Kidney (tissue), 14 donors: ENCODE results near the gene GNS. TPM values are rescaled to one million over a fixed set of nuclear protein-coding genes. Genes with fewer than 3 reads are reported as not detected.
A peak's percentile ranks its signal among the peaks of the same experiment; 100 is the strongest.

Source experiments
- DNase-seq, 5 donors: peaks; one replicate each; pipeline ENCODE4 v3.0.0-alpha.2; 2013 to 2020
- FAIRE-seq: peaks from 2 replicates; lab custom pipeline; 2012; peaks lifted over from hg19 to GRCh38; lab: Jason Lieb, UNC
- H3K27ac ChIP-seq, 2 donors: one replicate each; pipeline ENCODE4 v1.7.0; 2013; ENCODE audit warnings: low read depth in 2 of 2, low read length in 2 of 2, inconsistent platforms in 1 of 2
- H3K27me3 ChIP-seq: one replicate; pipeline ENCODE4 v1.7.1; 2013; ENCODE audit warnings: low read length, inconsistent platforms; ENCODE audit not compliant: control insufficient read depth, insufficient read depth
- H3K36me3 ChIP-seq, 3 donors: one replicate each; pipeline versions ENCODE4 v1.7.0 to v1.7.1; 2013; ENCODE audit warnings: low read length in 3 of 3, control low read depth in 1 of 3, inconsistent platforms in 1 of 3; ENCODE audit not compliant: insufficient read depth in 3 of 3, control insufficient read depth in 2 of 3
- H3K4me1 ChIP-seq, 3 donors: one replicate each; pipeline versions ENCODE4 v1.7.0 to v1.7.1; 2013; ENCODE audit warnings: low read length in 3 of 3, inconsistent platforms in 1 of 3, low read depth in 1 of 3; ENCODE audit not compliant: control insufficient read depth in 2 of 3, insufficient read depth in 2 of 3
- H3K4me3 ChIP-seq, 3 donors: one replicate each; pipeline versions ENCODE4 v1.7.0 to v1.8.1; 2013; ENCODE audit warnings: low read length in 3 of 3, control low read depth in 1 of 3, inconsistent platforms in 1 of 3
- H3K9ac ChIP-seq, 3 donors: one replicate each; pipeline versions ENCODE4 v1.7.0 to v1.7.1; 2013; ENCODE audit warnings: low read length in 3 of 3, control low read depth in 1 of 3, inconsistent platforms in 1 of 3
- H3K9me3 ChIP-seq, 3 donors: one replicate each; pipeline versions ENCODE4 v1.7.0 to v1.7.1; 2013; ENCODE audit warnings: low read length in 3 of 3, control low read depth in 1 of 3, inconsistent platforms in 1 of 3; ENCODE audit not compliant: control insufficient read depth in 2 of 3, insufficient read depth in 1 of 3
- CTCF ChIP-seq: IDR thresholded peaks from 3 replicates; pipeline ENCODE4 v1.5.1; 2012; ENCODE audit warnings: mild to moderate bottlenecking, moderate library complexity, borderline replicate concordance; ENCODE audit not compliant: insufficient read depth; ENCODE audit errors: extremely low read depth
- intact Hi-C: fragments of 100-400 bp; cut with DNase I; formaldehyde crosslinking; loops from one replicate; pipeline ENCODE4 v1.11.1; 2022
- polyA plus RNA-seq: library from polyadenylated mRNA; stranded (reverse); fragments of 350-450 nt; fragmentation: Illumina TruSeq; extraction: RNeasy Lipid Tissue Mini Kit (QIAGEN cat#74804); gene quantifications from one replicate; pipeline ENCODE4 v1.2.3, GENCODE V29; 2014; ENCODE audit warnings: low read depth, low replicate concordance; ENCODE audit not compliant: insufficient read depth
- total RNA-seq: library from RNA; stranded (reverse); fragmentation: NEBNext Ultra II Directional; extraction: Animal tissue kit (Norgen Biotek cat#: 25700); gene quantifications from one replicate; pipeline ENCODE4 v1.2.1, GENCODE V29; 2021
- donor health status: control.
- donor health status: control.
- donor health status: control.
- donor health status: control.
- donor health status: control.
- donor health status: DM: yes; HTN: yes; CAD: no.
- donor health status: Normal renal cell carcinoma (clear cell type).

GNS gene
- total and polyA plus RNA-seq, 2 donors from 2014 or later = 108 to 215 TPM

GRCh38 chr12:64782191-64782876 lies 23.1 kb upstream of the GNS start:
- peak overlapping the region in 2 of 3 donors; percentile 65 to 67 for H3K4me3 ChIP-seq
- peak overlapping the region in 1 of 2 donors; percentile 74 for H3K27ac ChIP-seq
- no peaks in the 10 kb centered on the region for H3K36me3 ChIP-seq
- H3K9ac ChIP-seq = peak overlapping the region in 1 of 3 donors; percentile 59
- FAIRE-seq (no peak), DNase-seq (peak in 1 of 5 donors; percentile 33)
- TF ChIP-seq CTCF = no peak
- peaks cover 0 to 13% (median 11%) of the 10 kb centered on the region in 3 donors for H3K4me1 ChIP-seq
- H3K27me3 ChIP-seq = peaks cover 7% of the 10 kb centered on the region
- no peaks in the 10 kb centered on the region for H3K9me3 ChIP-seq
- intact Hi-C loops = no loop called here

GRCh38 chr12:64781280-64782190 lies 22.3 kb upstream of the GNS start:
- intact Hi-C loops = no loop called here
- Histone ChIP-seq H3K36me3 (no peaks in the 10 kb centered on the region), H3K4me1 (peaks cover 0 to 13% (median 11%) of the 10 kb centered on the region in 3 donors), H3K9me3 (no peaks in the 10 kb centered on the region), H3K27ac (peak overlapping the region; percentile 75 to 86), H3K4me3 (peak overlapping the region; percentile 8 to 67 (median 65)), H3K27me3 (peaks cover 7% of the 10 kb centered on the region), H3K9ac (peak overlapping the region in 2 of 3 donors; percentile 59 to 63)
- no peak for TF ChIP-seq CTCF
- FAIRE-seq (no peak), DNase-seq (peak in 3 of 5 donors; percentile 51 to 62 (median 59))

GRCh38 chr12:64780531-64781279 lies 21.5 kb upstream of the GNS start:
- FAIRE-seq (no peak), DNase-seq (peak; percentile 56 to 89 (median 72))
- Histone ChIP-seq H3K9ac (peak overlapping the region in 1 of 3 donors; percentile 68), H3K4me1 (peaks cover 0 to 13% (median 11%) of the 10 kb centered on the region in 3 donors), H3K36me3 (no peaks in the 10 kb centered on the region), H3K4me3 (peak overlapping the region in 2 of 3 donors; percentile 65 to 67), H3K9me3 (peaks cover 0 to 4% (median 0%) of the 10 kb centered on the region in 3 donors), H3K27ac (peak overlapping the region; percentile 75 to 86), H3K27me3 (peaks cover 7% of the 10 kb centered on the region)
- TF ChIP-seq CTCF = peak; percentile 7
- intact Hi-C loops = no loop called here
